ENCODE measurements around the gene BAIAP2L2. TPM values are rescaled to one million over a fixed set of nuclear protein-coding genes. Genes with fewer than 3 reads are reported as not detected.
"Not testable (repeated sequence)": the region's sequence is repeated elsewhere in the genome, so short reads cannot be mapped to it uniquely, and the experiment has no call there.

Gene BAIAP2L2, protein sequence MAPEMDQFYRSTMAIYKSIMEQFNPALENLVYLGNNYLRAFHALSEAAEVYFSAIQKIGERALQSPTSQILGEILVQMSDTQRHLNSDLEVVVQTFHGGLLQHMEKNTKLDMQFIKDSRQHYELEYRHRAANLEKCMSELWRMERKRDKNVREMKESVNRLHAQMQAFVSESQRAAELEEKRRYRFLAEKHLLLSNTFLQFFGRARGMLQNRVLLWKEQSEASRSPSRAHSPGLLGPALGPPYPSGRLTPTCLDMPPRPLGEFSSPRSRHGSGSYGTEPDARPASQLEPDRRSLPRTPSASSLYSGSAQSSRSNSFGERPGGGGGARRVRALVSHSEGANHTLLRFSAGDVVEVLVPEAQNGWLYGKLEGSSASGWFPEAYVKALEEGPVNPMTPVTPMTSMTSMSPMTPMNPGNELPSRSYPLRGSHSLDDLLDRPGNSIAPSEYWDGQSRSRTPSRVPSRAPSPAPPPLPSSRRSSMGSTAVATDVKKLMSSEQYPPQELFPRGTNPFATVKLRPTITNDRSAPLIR
- polyA plus RNA-seq: 1 to 10 TPM in 2 of 3 donors, under 1 TPM in 1; 0.38 to 2.5 (median 1.2) TPM

- H3K27ac ChIP-seq (ENCODE audit: low read depth, low read length): no peak within 1 kb of the TSS
These were observed at the start of gene BAIAP2L2 for GRCh38 chr22:38110008-38110862. Gene BAIAP2L2, minus strand, starts transcription at chr22:38110684. Its CDS starts 159 bp downstream, at chr22:38110525.

DNA sequence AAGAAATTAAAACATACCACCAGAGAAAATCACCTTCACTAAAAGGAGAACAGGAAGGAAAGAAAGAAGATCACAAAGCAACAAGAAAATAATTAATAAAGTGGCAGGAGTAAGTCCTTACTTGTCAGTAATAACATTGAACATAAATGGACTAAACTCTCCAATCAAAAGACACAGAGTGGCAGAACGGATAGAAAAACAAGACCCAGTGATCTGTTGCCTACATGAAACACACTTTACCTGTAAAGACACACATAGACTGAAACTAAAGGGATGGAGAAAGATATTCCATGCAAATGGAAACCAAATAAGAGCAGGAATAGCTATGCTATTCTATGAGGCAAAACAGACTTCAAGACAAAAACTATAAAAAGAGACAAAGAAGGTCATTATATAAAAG is 45.2 kb upstream of the BAIAP2L2 start:
- 94 to 97% (median 96%) methylated on average over 1 of the region's 1 CpG for WGBS, 3 donors
- no peak overlapping the region for H3K27ac ChIP-seq (ENCODE audit: low read depth, low read length)

More at GRCh38 chr22:38110008-38110862, at the start of gene BAIAP2L2:
- 69 to 88% (median 86%) methylated on average over 19 of the region's 19 CpGs for WGBS, 3 donors

DNA sequence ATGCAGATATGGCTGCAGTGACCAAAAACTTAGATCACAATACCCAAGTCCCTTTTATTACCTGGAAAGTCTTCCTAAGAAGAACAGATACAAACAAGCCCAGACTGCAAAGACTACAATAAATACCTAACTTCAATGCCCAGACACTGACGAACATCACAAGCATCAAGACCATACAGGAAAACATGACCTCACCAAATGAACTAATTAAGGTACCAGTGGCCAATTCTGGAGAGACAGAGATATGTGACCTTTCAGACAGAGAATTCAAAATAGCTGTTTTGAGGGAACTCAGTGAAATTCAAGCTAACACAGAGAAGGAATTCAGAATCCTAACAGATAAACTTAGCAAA is 44.1 kb upstream of the BAIAP2L2 start:
- WGBS, 3 donors: 63 to 75% (median 72%) methylated on average over 1 of the region's 1 CpG
- not testable (repeated sequence) for H3K27ac ChIP-seq (ENCODE audit: low read depth, low read length)

- WGBS, 3 donors: 60 to 66% (median 64%) methylated on average over 4 of the region's 4 CpGs
- no peak overlapping the region for H3K27ac ChIP-seq (ENCODE audit: low read depth, low read length)
These were observed 43.5 kb upstream of the BAIAP2L2 start for GRCh38 chr22:38153821-38154562.

- 89 to 92% (median 92%) methylated on average over 8 of the region's 8 CpGs for WGBS, 3 donors
- no peak overlapping the region for H3K27ac ChIP-seq (ENCODE audit: low read depth, low read length)
These were observed 40.6 kb upstream of the BAIAP2L2 start for GRCh38 chr22:38151126-38151500.

DNA sequence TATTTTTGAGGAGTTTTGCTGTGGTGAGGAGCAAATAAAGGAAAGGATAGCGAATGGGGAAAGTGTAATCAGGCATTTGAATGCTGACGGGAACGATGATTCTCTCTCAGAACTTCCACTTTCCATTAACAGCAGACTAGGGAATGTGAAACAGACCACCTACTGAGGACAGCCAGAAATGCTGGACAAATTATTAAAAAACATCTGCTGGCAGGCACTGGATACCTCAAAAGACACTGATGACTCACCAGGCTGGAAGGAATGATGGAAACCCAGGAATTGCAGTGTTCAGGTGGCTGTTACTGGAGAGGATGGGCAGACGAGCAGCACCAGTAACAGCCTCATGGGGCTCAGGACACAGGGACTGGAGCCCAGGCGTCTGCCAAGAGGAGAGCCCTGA is 37.8 kb upstream of the BAIAP2L2 start:
- WGBS, 3 donors: 77 to 89% (median 80%) methylated on average over 5 of the region's 5 CpGs
- H3K27ac ChIP-seq (ENCODE audit: low read depth, low read length): no peak overlapping the region

DNA sequence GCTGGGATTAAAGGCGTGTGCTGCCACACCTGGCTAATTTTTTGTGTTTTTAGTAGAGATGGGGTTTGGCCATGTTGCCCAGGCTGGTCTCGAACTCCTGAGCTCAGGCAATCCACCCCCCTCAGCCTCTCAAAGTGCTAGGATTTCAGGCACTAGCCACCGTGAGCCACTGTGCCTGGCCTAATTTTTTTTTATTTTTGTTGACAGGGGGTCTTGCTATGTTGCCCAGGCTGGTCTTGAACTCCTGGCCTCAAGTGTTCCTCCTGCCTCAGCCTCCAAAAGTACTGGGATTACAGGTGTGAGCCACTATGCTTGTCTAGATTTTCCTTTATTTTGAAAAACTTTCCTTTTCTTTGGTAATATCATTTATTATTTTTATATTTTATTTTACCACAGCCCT is 35.7 kb upstream of the BAIAP2L2 start:
- H3K27ac ChIP-seq (ENCODE audit: low read depth, low read length): not testable (repeated sequence)
- 85 to 96% (median 92%) methylated on average over 3 of the region's 3 CpGs for WGBS, 3 donors

GRCh38 chr22:38144025-38144405 is 33.5 kb upstream of the BAIAP2L2 start:
- 85 to 98% (median 92%) methylated on average over 5 of the region's 5 CpGs for WGBS, 3 donors
- H3K27ac ChIP-seq (ENCODE audit: low read depth, low read length): no peak overlapping the region

- H3K27ac ChIP-seq (ENCODE audit: low read depth, low read length): no peak overlapping the region
- WGBS, 3 donors: 84 to 97% (median 93%) methylated on average over 5 of the region's 5 CpGs
These were observed 32.1 kb upstream of the BAIAP2L2 start for GRCh38 chr22:38142606-38143005.

DNA sequence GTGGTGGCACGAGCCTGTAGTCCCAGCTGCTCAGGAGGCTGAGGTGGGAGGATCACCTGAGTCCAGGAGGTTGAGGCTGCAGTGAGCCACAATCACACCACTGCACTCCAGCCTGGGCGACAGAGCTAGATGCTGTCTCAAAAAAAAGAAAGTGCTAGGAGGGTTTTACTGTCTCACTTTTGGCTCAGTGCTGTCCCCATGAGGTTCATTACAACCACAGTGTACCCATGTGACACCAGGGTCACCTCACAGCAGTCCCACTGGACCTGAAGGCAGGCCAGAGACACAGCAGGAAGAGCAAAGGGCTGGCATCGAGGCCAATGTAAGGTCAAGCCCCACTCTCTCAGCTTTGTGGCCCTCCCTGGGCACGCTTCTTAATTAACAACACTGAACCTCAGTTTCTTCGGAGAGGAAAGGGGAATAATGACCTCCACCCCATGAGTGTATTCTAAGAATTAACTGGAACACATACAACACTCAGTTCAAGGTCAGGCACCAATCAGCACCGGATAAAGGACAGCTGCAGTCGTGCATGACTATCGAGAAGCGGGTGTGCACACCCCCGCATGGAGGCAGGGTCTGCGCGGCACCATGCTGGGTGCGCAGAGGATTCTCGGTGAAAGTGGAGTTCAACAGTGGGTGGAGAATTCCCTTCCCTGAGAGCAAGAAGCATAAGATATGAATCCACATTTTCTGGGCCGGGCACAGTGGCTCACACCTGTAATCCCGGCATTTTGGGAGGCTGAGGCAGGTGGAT is 30.9 kb upstream of the BAIAP2L2 start:
- H3K27ac ChIP-seq (ENCODE audit: low read depth, low read length): no peak overlapping the region
- WGBS, 3 donors: 80 to 93% (median 92%) methylated on average over 16 of the region's 16 CpGs

DNA sequence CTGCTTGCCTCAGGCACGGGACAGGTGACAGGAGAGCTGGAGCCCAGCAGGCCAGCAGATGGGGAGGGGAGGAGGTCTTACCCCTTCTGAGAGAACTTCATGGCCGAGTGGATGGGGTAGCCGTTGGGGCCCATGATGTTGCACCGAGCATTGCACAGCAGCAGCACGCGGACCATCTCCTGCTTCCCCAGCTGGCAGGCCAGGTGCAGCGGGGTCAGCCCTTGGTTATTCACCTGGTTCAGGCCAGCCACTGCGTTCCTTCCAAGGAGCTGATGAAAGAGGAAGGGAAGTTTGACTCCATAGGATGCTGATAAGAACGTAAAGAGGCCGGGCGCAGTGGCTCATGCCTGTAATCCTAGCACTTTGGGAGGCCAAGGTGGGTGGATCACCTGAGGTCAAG is 29.4 kb upstream of the BAIAP2L2 start:
- H3K27ac ChIP-seq (ENCODE audit: low read depth, low read length): no peak overlapping the region
- 92 to 95% (median 94%) methylated on average over 11 of the region's 11 CpGs for WGBS, 3 donors

GRCh38 chr22:38138961-38139360 is 28.5 kb upstream of the BAIAP2L2 start:
- no peak overlapping the region for H3K27ac ChIP-seq (ENCODE audit: low read depth, low read length)
- 82 to 92% (median 88%) methylated on average over 4 to 5 of the region's 5 CpGs for WGBS, 3 donors

DNA sequence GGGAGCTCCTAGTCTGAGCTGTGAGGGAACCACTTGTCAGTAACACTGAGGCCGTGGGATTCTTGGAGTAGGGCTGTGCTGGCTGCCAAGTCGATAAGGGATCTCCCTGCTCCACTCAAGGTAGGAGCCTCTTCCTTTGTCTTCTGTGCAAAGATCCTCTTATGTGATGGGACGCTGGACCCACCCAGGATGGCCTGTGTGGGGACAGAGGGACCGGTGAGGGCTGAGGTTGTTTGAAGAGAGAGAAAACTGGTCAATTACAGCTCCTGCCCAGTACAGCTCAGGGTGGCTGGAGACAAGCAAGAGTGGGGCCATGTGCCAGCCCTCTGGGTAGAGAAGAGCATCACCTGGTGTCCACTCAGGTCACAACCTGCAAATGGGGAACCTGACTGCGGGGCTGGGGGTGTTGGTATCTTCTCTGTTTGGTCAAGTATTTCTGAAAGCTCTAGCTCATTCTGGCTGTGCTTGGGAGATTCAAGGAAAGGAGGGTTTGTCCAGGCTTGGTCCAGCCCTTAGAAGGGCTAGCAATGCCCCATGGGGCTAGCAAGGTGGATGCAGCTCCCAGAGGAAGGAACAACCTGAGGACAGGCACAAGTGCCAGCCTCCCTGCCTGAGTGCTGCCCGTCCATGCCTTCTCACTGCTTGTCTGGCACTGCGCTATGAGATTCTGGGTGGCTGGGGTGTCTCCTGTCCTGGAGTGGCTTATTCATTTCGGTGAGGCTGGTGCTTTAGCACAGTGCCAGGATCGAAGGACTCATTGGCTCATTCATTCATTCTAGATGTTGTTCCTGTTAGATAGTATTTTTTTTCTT is 27.6 kb upstream of the BAIAP2L2 start:
- 92 to 96% (median 94%) methylated on average over 9 of the region's 9 CpGs for WGBS, 3 donors
- H3K27ac ChIP-seq (ENCODE audit: low read depth, low read length): no peak overlapping the region

DNA sequence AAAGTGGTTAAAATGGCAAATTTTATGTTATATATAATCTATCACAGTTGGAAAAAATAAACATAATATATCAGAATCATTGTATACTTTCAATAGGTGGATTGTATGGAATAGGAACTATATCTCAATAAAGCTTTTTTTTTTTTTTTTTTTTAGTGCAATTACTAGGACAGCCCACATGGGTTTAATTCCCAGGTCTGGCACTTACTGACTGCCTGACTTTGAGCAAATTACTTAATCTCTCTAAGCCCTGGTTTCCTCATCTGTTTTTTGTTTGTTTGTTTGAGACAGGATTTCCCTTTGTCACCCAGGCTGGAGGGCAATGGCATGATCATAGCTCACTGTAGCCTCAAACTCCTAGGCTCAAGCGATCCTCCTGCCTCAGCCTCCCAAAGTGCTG is 26.1 kb upstream of the BAIAP2L2 start:
- H3K27ac ChIP-seq (ENCODE audit: low read depth, low read length): no peak overlapping the region
- WGBS, 3 donors: 100% methylated on average over 1 of the region's 1 CpG

GRCh38 chr22:38135133-38135706 is 24.7 kb upstream of the BAIAP2L2 start:
- H3K27ac ChIP-seq (ENCODE audit: low read depth, low read length): no peak overlapping the region
- 87 to 94% (median 88%) methylated on average over 4 of the region's 4 CpGs for WGBS, 3 donors

DNA sequence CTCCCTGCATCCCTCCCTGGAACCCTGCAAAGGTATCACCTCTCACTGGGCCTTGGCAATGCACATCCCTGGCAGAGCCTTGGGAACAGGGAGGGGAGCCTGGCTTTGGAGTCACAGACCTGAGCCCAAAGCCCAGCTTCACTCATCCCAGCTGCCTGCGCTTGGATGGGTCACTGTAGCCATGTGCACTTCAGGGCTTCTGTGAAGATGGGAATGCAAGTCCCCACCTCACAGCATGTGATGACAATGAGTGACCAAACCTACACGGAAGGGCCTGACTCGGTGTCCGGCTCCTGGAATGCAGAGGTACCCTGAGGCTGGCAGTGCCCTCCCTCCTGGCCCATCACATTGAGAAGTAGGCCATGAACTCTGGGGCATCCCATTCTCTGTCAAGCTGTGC is 22.8 kb upstream of the BAIAP2L2 start:
- WGBS, 3 donors: 94 to 97% (median 95%) methylated on average over 4 of the region's 4 CpGs
- no peak overlapping the region for H3K27ac ChIP-seq (ENCODE audit: low read depth, low read length)

- 90 to 96% (median 96%) methylated on average over 28 of the region's 28 CpGs for whole genome bisulfite sequencing, 3 donors
- no peak overlapping the region for H3K27ac ChIP-seq (ENCODE audit: low read depth, low read length)
These were observed 22.3 kb upstream of the BAIAP2L2 start for GRCh38 chr22:38132794-38133193.

All from adipose tissue (tissue), 3 donors.